Panc1 (cell line): ENCODE data around the gene JDP2. TPM values are rescaled to one million over a fixed set of nuclear protein-coding genes. Genes with fewer than 3 reads are reported as not detected.

Source experiments
- ATAC-seq: fragments of 200-7000 bp; cut with Tn5 transposase; 2 replicates; pipeline ENCODE4 v1.9.1; 2020; ENCODE audit warnings: mild to moderate bottlenecking, moderate library complexity
- BruUV-seq: library from RNA; stranded (reverse); fragments of 400-500 nt; replicated peaks from 2 replicates; lab custom pipeline; 2021; lab: Mats Ljungman, UMichigan
- CTCF ChIA-PET: fragments of 300-600 bp; sonication (Branson Sonifier 250); formaldehyde crosslinking; loops from one replicate; lab custom pipeline; 2022; ENCODE audit warnings: antibody characterized with exemption; lab: Charles Lee
- POLR2A ChIA-PET: fragments of 300-600 bp; sonication (Branson Sonifier 250); formaldehyde crosslinking; loops from one replicate; lab custom pipeline; 2022; ENCODE audit warnings: antibody characterized with exemption; lab: Charles Lee
- DNase-seq: peaks from one replicate; pipeline ENCODE4 v3.0.0-alpha.2; 2010; ENCODE audit warnings: low read depth, low spot score
- H3K27ac ChIP-seq: 2 replicates; pipeline ENCODE4 v1.5.1; 2011; ENCODE audit warnings: mild to moderate bottlenecking, low read length, inconsistent platforms
- H3K27me3 ChIP-seq: fragments of 200-500 bp; sonication (Bioruptor generic); 2 replicates; pipeline ENCODE4 v1.6.0; 2014; ENCODE audit warnings: low read length, inconsistent platforms; ENCODE audit not compliant: control insufficient read depth, insufficient read depth
- H3K36me3 ChIP-seq: fragments of 200-500 bp; sonication (Bioruptor generic); 2 replicates; pipeline ENCODE4 v1.5.1; 2014; ENCODE audit warnings: inconsistent platforms, mild to moderate bottlenecking, low read length, moderate library complexity; ENCODE audit not compliant: control insufficient read depth, insufficient read depth
- H3K4me1 ChIP-seq: 2 replicates; pipeline ENCODE4 v1.5.1; 2011; ENCODE audit warnings: inconsistent platforms, mild to moderate bottlenecking, low read length, moderate library complexity; ENCODE audit not compliant: control insufficient read depth, insufficient read depth
- H3K4me3 ChIP-seq, 2 experiments: 2 replicates each; pipeline ENCODE4 v1.5.1; 2011 to 2012; ENCODE audit warnings: low read depth in 2 of 2, low read length in 2 of 2, mild to moderate bottlenecking in 2 of 2, inconsistent platforms in 1 of 2, moderate library complexity in 1 of 2
- H3K9me3 ChIP-seq: fragments of 200-500 bp; sonication (Bioruptor generic); 2 replicates; pipeline ENCODE4 v1.5.1; 2014; ENCODE audit warnings: low read depth, mild to moderate bottlenecking, inconsistent platforms, low read length, moderate library complexity; ENCODE audit not compliant: control insufficient read depth, insufficient read depth
- CTCF ChIP-seq: fragments of 450-650 bp; IDR thresholded peaks from 2 replicates; pipeline ENCODE4 v1.5.1; 2017; ENCODE audit warnings: mild to moderate bottlenecking
- POLR2AphosphoS5 ChIP-seq: IDR thresholded peaks from 2 replicates; pipeline ENCODE4 v1.6.1; 2012; ENCODE audit warnings: mild to moderate bottlenecking, low read depth, low read length, moderate library complexity
- REST ChIP-seq, 2 experiments: IDR thresholded peaks; 2 replicates each; pipeline ENCODE4 v1.6.1; 2011 to 2012; ENCODE audit warnings: low read depth in 2 of 2, control low read depth in 1 of 2, low read length in 1 of 2, mild to moderate bottlenecking in 1 of 2, moderate library complexity in 1 of 2; ENCODE audit not compliant: insufficient read depth in 1 of 2
- SIN3A ChIP-seq: IDR thresholded peaks from 2 replicates; pipeline ENCODE4 v1.6.1; 2012; ENCODE audit warnings: low read depth, mild to moderate bottlenecking, low read length, moderate library complexity, borderline replicate concordance; ENCODE audit not compliant: insufficient read depth
- TCF7L2 ChIP-seq: IDR thresholded peaks from 2 replicates; pipeline ENCODE4 v1.6.1; 2011; ENCODE audit warnings: mild to moderate bottlenecking, low read depth, low read length, inconsistent platforms
- in situ Hi-C: cut with HindIII; loops from 2 replicates; pipeline ENCODE4 v1.10.0; 2016; ENCODE audit warnings: low sequenced_read_pairs, low pct_unique_long_range_greater_than_20kb
- intact Hi-C: fragments of 100-400 bp; cut with micrococcal nuclease; formaldehyde crosslinking; loops from one replicate; pipeline ENCODE4 v1.10.0; 2022; ENCODE audit not compliant: unreplicated experiment
- total RNA-seq: library from RNA; stranded (reverse); gene quantifications from one replicate; pipeline ENCODE4 v1.2.1, GENCODE V29; 2021; ENCODE audit not compliant: unreplicated experiment

Gene JDP2
- total RNA-seq, 1 experiment from 2014 or later: 17.5 TPM

- TF ChIP-seq CTCF (no peak), SIN3A (no peak)
- Histone ChIP-seq H3K4me3 (no peak overlapping the region), H3K27me3 (no peaks in the 10 kb centered on the region), H3K27ac (no peak overlapping the region), H3K4me1 (no peaks in the 10 kb centered on the region), H3K9me3 (no peaks in the 10 kb centered on the region), H3K36me3 (no peaks in the 10 kb centered on the region)
- in situ Hi-C loops (no loop called here), intact Hi-C loops (no loop called here)
- ATAC-seq: no peak
- POLR2A ChIA-PET: no interaction called here
- BruUV-seq: no TSS peak
- no peak for DNase-seq
- CTCF ChIA-PET: no interaction called here
These were observed 14.3 kb downstream of the JDP2 start for GRCh38 chr14:75442166-75442565.

GRCh38 chr14:75442642-75443041 is 14.8 kb downstream of the JDP2 start:
- Histone ChIP-seq H3K4me1 (no peaks in the 10 kb centered on the region), H3K36me3 (no peaks in the 10 kb centered on the region), H3K4me3 (no peak overlapping the region), H3K27me3 (no peaks in the 10 kb centered on the region), H3K9me3 (no peaks in the 10 kb centered on the region), H3K27ac (no peak overlapping the region)
- in situ Hi-C loops (no loop called here), intact Hi-C loops (no loop called here)
- ChIA-PET CTCF (no interaction called here), POLR2A (no interaction called here)
- no peak for DNase-seq
- no peak for TF ChIP-seq SIN3A
- no peak for TF ChIP-seq POLR2AphosphoS5
- TF ChIP-seq TCF7L2: no peak
- TF ChIP-seq CTCF: no peak
- no peak for TF ChIP-seq REST (IDR thresholded peaks at IDR 0.05; ENCODE audit: insufficient read depth in 1 of 2, low read depth in 2 of 2, low read length in 1 of 2)
- BruUV-seq: no TSS peak
- ATAC-seq: no peak
